Measurements from ENCODE around the gene G6PC2.

G6PC2 gene

DNA sequence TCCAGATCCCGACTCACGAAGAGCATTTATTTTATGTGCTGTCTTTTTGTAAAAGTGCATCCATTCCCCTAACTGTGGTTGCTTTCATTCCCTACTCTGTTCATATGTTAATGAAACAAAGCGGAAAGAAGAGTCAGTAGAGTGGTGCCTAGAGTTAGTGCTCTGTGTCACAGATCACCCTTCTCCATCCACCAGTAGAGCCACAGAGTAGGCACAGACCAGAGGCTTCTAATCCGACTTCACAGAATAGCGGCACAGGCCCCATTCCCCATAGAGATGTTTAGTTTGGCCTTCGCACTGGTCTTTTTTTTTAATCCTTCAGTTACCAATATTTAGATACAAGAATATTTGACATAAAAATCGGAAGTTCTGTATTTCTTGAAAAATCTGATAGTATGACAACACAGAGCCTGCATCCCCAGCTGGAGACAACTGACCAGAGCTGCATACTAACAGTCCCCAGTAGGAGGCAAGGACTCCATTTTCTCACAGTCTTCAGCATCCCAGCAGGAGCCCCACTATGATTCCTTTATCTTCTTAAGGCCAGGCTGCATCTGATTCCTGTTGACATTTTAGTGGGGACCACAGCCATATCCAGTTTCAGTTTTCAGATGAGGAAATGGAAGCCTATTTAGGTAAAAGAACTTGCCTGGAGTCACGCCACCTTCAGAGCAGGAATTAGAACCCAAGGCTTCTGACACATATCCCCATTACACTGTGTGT lies 7.0 kb downstream of the G6PC2 start:
- Histone ChIP-seq H3K27ac (ENCODE audit: low read depth, low read length) (no peak overlapping the region), H3K36me3 (ENCODE audit: insufficient read depth, low read length) (no peaks in the 10 kb centered on the region), H3K9me3 (ENCODE audit: low read length) (no peaks in the 10 kb centered on the region), H3K4me1 (ENCODE audit: insufficient read depth, low read length) (no peaks in the 10 kb centered on the region), H3K9ac (ENCODE audit: low read length) (no peak overlapping the region), H3K4me3 (ENCODE audit: low read depth in 1 of 2, low read length in 2 of 2) (no peak overlapping the region), H3K27me3 (ENCODE audit: control insufficient read depth in 1 of 2, insufficient read depth in 2 of 2, low read length in 2 of 2) (no peaks in the 10 kb centered on the region)

DNA sequence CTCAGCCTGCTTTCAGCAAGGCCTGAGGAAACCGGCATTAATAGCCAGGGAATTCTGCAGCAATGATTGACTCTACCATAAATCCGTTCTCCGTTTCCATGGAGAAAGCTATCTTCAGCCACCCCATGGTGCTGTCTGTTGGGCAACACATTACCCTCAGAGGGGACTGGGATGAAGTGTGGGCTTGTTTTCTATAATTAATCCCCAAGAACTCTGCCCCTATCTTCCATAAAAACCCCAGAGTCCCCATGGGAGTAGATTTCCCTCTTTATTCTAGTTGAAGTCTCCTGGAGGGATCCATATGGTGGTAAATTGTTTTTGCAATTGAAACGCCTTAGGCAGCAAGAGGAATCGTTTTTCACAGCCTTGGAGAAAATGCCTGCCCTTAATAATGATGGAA lies 9.2 kb downstream of the G6PC2 start:
- Histone ChIP-seq H3K4me1 (ENCODE audit: insufficient read depth, low read length) (no peaks in the 10 kb centered on the region), H3K4me3 (ENCODE audit: low read depth in 1 of 2, low read length in 2 of 2) (no peak overlapping the region), H3K27me3 (ENCODE audit: control insufficient read depth in 1 of 2, insufficient read depth in 2 of 2, low read length in 2 of 2) (no peaks in the 10 kb centered on the region), H3K9me3 (ENCODE audit: low read length) (no peaks in the 10 kb centered on the region), H3K36me3 (ENCODE audit: insufficient read depth, low read length) (no peaks in the 10 kb centered on the region), H3K27ac (ENCODE audit: low read depth, low read length) (no peak overlapping the region), H3K9ac (ENCODE audit: low read length) (no peak overlapping the region)

DNA sequence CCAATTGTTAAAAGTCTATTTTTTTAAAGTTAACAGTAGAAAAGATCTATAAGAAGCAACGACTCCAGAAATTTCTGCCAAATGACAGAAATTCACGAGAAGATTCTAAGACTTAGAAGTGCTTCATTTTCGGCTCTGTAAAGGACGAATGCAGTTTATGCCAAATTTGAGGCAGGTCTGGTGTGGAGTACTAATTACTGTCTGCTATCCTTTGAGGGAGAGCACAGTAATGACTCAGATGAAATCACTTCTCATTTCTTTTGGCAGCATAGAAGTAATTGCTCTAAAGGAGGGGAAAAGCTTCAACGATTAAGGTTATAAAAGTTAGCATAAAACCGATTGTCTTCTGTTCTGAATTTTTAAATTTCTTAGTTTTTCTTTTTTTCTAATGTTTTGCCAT lies 11.4 kb downstream of the G6PC2 start:
- no peaks in the 10 kb centered on the region for H3K36me3 ChIP-seq (ENCODE audit: insufficient read depth, low read length)
- peak overlapping the region in 1 of 2 donors; percentile 37 for H3K4me3 ChIP-seq (ENCODE audit: low read depth in 1 of 2, low read length in 2 of 2)
- no peak overlapping the region for H3K9ac ChIP-seq (ENCODE audit: low read length)
- no peaks in the 10 kb centered on the region for H3K4me1 ChIP-seq (ENCODE audit: insufficient read depth, low read length)
- no peak overlapping the region for H3K27ac ChIP-seq (ENCODE audit: low read depth, low read length)
- H3K9me3 ChIP-seq (ENCODE audit: low read length), result no peaks in the 10 kb centered on the region
- no peaks in the 10 kb centered on the region for H3K27me3 ChIP-seq (ENCODE audit: control insufficient read depth in 1 of 2, insufficient read depth in 2 of 2, low read length in 2 of 2)

GRCh38 chr2:168912901-168913369 lies 11.8 kb downstream of the G6PC2 start:
- H3K9ac ChIP-seq (ENCODE audit: low read length), result no peak overlapping the region
- H3K27me3 ChIP-seq (ENCODE audit: control insufficient read depth in 1 of 2, insufficient read depth in 2 of 2, low read length in 2 of 2), result no peaks in the 10 kb centered on the region
- H3K9me3 ChIP-seq (ENCODE audit: low read length), result no peaks in the 10 kb centered on the region
- H3K36me3 ChIP-seq (ENCODE audit: insufficient read depth, low read length), result no peaks in the 10 kb centered on the region
- H3K4me1 ChIP-seq (ENCODE audit: insufficient read depth, low read length), result no peaks in the 10 kb centered on the region
- peak overlapping the region in 1 of 2 donors; percentile 37 for H3K4me3 ChIP-seq (ENCODE audit: low read depth in 1 of 2, low read length in 2 of 2)
- H3K27ac ChIP-seq (ENCODE audit: low read depth, low read length), result no peak overlapping the region

DNA sequence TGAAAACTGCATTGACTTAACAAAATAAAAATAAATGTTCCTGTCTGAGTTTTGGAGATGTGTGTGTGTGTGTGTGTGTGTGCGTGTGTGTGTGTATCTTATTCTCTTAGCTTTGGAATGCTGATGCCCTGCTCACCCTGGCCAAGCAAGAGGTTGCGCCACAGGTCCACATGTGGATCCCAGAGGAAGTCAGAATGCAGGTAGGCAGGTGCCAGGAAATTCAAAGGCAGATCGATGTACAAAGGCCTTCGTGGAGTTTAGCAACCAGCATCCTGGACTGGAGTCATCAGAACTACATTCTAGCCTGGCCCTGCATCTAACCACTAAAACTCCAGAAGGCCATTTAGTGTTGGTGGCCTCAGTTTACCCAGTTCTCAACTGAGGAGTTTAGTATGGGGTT lies 12.4 kb downstream of the G6PC2 start:
- H3K27me3 ChIP-seq (ENCODE audit: control insufficient read depth in 1 of 2, insufficient read depth in 2 of 2, low read length in 2 of 2), result no peaks in the 10 kb centered on the region

GRCh38 chr2:168915441-168916330 lies 14.6 kb downstream of the G6PC2 start:
- Histone ChIP-seq H3K4me3 (ENCODE audit: low read depth in 1 of 2, low read length in 2 of 2) (no peak overlapping the region), H3K9ac (ENCODE audit: low read length) (no peak overlapping the region), H3K4me1 (ENCODE audit: insufficient read depth, low read length) (no peaks in the 10 kb centered on the region), H3K27me3 (ENCODE audit: control insufficient read depth in 1 of 2, insufficient read depth in 2 of 2, low read length in 2 of 2) (no peaks in the 10 kb centered on the region), H3K36me3 (ENCODE audit: insufficient read depth, low read length) (no peaks in the 10 kb centered on the region), H3K27ac (ENCODE audit: low read depth, low read length) (no peak overlapping the region), H3K9me3 (ENCODE audit: low read length) (no peaks in the 10 kb centered on the region)

More for the DNA sequence above, 12.4 kb downstream of the G6PC2 start:
- no peaks in the 10 kb centered on the region for H3K36me3 ChIP-seq (ENCODE audit: insufficient read depth, low read length)
- no peak overlapping the region for H3K9ac ChIP-seq (ENCODE audit: low read length)
- H3K9me3 ChIP-seq (ENCODE audit: low read length), result no peaks in the 10 kb centered on the region
- no peak overlapping the region for H3K4me3 ChIP-seq (ENCODE audit: low read depth in 1 of 2, low read length in 2 of 2)
- no peak overlapping the region for H3K27ac ChIP-seq (ENCODE audit: low read depth, low read length)
- H3K4me1 ChIP-seq (ENCODE audit: insufficient read depth, low read length), result no peaks in the 10 kb centered on the region

DNA sequence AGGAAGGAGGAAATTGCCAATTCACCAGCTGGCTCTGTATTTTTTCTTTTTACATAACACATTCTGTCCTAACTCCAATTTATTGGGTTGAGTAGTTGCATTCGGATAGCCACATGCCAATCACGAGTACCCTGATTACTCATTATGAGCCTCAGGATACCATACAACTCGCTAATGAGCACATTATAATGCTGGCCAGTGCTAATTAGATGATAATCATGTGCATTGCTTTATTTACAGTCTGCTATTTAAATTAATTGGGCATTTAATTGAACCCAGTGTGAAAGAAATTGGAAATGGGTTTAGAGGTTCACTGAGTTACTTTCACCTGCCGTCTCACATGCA lies 15.2 kb downstream of the G6PC2 start:
- Histone ChIP-seq H3K36me3 (ENCODE audit: insufficient read depth, low read length) (no peaks in the 10 kb centered on the region), H3K27ac (ENCODE audit: low read depth, low read length) (no peak overlapping the region), H3K4me1 (ENCODE audit: insufficient read depth, low read length) (no peaks in the 10 kb centered on the region), H3K9me3 (ENCODE audit: low read length) (no peaks in the 10 kb centered on the region), H3K4me3 (ENCODE audit: low read depth in 1 of 2, low read length in 2 of 2) (no peak overlapping the region), H3K27me3 (ENCODE audit: control insufficient read depth in 1 of 2, insufficient read depth in 2 of 2, low read length in 2 of 2) (no peaks in the 10 kb centered on the region), H3K9ac (ENCODE audit: low read length) (no peak overlapping the region)

GRCh38 chr2:168920504-168921157 lies 19.5 kb downstream of the G6PC2 start:
- Histone ChIP-seq H3K9ac (ENCODE audit: low read length) (no peak overlapping the region), H3K27me3 (ENCODE audit: control insufficient read depth in 1 of 2, insufficient read depth in 2 of 2, low read length in 2 of 2) (no peaks in the 10 kb centered on the region), H3K4me3 (ENCODE audit: low read depth in 1 of 2, low read length in 2 of 2) (no peak overlapping the region), H3K27ac (ENCODE audit: low read depth, low read length) (no peak overlapping the region), H3K36me3 (ENCODE audit: insufficient read depth, low read length) (no peaks in the 10 kb centered on the region), H3K9me3 (ENCODE audit: low read length) (no peaks in the 10 kb centered on the region), H3K4me1 (ENCODE audit: insufficient read depth, low read length) (no peaks in the 10 kb centered on the region)

GRCh38 chr2:168926621-168927386 lies 25.7 kb downstream of the G6PC2 start:
- Histone ChIP-seq H3K27me3 (ENCODE audit: control insufficient read depth in 1 of 2, insufficient read depth in 2 of 2, low read length in 2 of 2) (no peaks in the 10 kb centered on the region), H3K4me3 (ENCODE audit: low read depth in 1 of 2, low read length in 2 of 2) (no peak overlapping the region), H3K36me3 (ENCODE audit: insufficient read depth, low read length) (no peaks in the 10 kb centered on the region), H3K9ac (ENCODE audit: low read length) (no peak overlapping the region), H3K4me1 (ENCODE audit: insufficient read depth, low read length) (no peaks in the 10 kb centered on the region), H3K9me3 (ENCODE audit: low read length) (no peaks in the 10 kb centered on the region), H3K27ac (ENCODE audit: low read depth, low read length) (no peak overlapping the region)

GRCh38 chr2:168928113-168928831 lies 27.2 kb downstream of the G6PC2 start:
- no peak overlapping the region for H3K9ac ChIP-seq (ENCODE audit: low read length)
- no peaks in the 10 kb centered on the region for H3K27me3 ChIP-seq (ENCODE audit: control insufficient read depth in 1 of 2, insufficient read depth in 2 of 2, low read length in 2 of 2)
- no peak overlapping the region for H3K27ac ChIP-seq (ENCODE audit: low read depth, low read length)
- no peak overlapping the region for H3K4me3 ChIP-seq (ENCODE audit: low read depth in 1 of 2, low read length in 2 of 2)
- no peaks in the 10 kb centered on the region for H3K36me3 ChIP-seq (ENCODE audit: insufficient read depth, low read length)
- no peaks in the 10 kb centered on the region for H3K4me1 ChIP-seq (ENCODE audit: insufficient read depth, low read length)
- H3K9me3 ChIP-seq (ENCODE audit: low read length), result no peaks in the 10 kb centered on the region

All from muscle layer of colon (tissue), 2 donors.